Tibial artery (tissue), 4 donors: ENCODE data around the gene STIMATE.

Experiments used
- DNase-seq, 2 donors: peaks; one replicate each; pipeline ENCODE4 v3.0.0-alpha.2; 2019
- H3K27ac ChIP-seq, 2 donors: fragments of 200-600 bp; sonication (generic) in 1 of 2; 1 replicate in 1 of 2; 2 replicates in 1 of 2; pipeline ENCODE4 v1.5.1; 2018 to 2019; ENCODE audit warnings: mild to moderate bottlenecking in 1 of 2
- H3K27me3 ChIP-seq, 2 donors: fragments of 200-600 bp; sonication (generic) in 1 of 2; one replicate each; pipeline versions ENCODE4 v1.5.1 to v1.6.0; 2016 to 2019
- H3K36me3 ChIP-seq, 3 donors: fragments of 200-600 bp; sonication (generic) in 2 of 3; one replicate each; pipeline ENCODE4 v1.5.1; 2016 to 2019; ENCODE audit warnings: mild to moderate bottlenecking in 2 of 3
- H3K4me1 ChIP-seq, 4 donors: fragments of 200-600 bp; sonication (generic) in 2 of 4; 1 replicate in 3 of 4; 2 replicates in 1 of 4; pipeline ENCODE4 v1.5.1; 2016 to 2019
- H3K4me3 ChIP-seq, 2 donors: fragments of 200-600 bp; sonication (generic) in 1 of 2; 1 replicate in 1 of 2; 2 replicates in 1 of 2; pipeline ENCODE4 v1.5.1; 2018 to 2019; ENCODE audit warnings: mild to moderate bottlenecking in 2 of 2
- H3K9me3 ChIP-seq, 3 donors: fragments of 200-600 bp; sonication (generic) in 1 of 3; one replicate each; pipeline ENCODE4 v1.5.1; 2016 to 2019
- intact Hi-C: fragments of 100-400 bp; cut with DNase I; formaldehyde crosslinking; loops from one replicate; pipeline ENCODE4 v1.15.0; 2023; ENCODE audit warnings: low total_unique reads
- TF ChIP-seq, protein P1 (sequence below), 2 experiments: fragments of 200-600 bp in 1 of 2; fragments of 450-650 bp in 1 of 2; IDR thresholded peaks; one replicate each; pipeline ENCODE4 v1.5.1; 2017 to 2019; ENCODE audit warnings: antibody characterized with exemption in 2 of 2, mild to moderate bottlenecking in 1 of 2, moderate library complexity in 1 of 2

The STIMATE gene

DNA sequence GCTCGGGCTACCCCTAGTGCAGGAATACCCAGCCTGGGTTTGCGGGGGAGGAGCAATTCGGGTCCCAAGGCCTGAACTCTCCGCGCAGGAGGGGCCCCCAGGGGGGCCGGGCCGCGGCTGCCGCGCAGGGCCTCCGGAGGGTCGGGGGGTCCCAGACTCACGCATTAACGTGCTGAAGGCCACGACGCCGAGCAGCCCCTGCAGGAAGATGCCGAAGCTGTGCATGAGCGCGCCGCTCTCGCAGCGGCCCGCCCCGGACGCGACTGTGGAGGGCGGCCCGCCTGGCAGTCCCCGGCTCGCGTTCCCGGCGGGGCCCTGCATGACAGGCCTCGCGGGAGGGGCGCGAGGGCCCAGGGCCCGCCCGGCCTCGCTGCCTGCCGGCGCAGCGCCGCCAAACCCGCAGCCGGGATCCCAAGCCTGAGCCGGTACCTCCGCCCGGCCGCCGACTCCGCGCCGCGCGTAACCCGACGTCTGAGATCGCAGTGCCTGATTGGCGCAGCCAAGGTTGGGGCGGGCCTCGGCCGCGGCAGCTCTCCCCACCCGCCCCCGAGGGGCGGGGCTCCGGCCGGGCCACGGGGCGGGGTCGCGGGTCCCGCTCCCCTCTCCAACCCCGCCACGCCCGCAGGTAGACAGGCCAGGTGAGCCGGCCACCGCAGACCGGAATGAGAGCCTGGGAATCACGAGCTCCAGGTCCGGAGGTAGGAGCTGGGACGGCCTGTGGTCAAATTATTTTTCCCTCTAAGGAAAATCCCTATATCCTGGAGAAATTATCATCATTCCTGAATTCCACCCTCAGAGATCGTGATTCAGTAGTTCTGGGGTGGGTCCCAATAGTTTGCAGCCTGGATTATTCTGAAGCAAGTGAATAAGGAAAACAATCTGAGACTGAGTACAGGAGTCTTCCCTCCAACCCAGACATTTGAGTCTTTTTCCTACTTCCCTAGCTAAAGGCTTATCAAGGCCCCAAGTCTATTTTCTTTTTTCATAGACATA lies at the start of gene STIMATE:
STIMATE (minus strand) TSS at position 419 of the 993 bp plus-strand sequence; CDS start at position 321, 98 bp downstream.
- no peaks in the 10 kb centered on the region for H3K27me3 ChIP-seq
- H3K9me3 ChIP-seq, result no peaks in the 10 kb centered on the region
- DNase-seq, result peak; percentile 88 to 94
- TF ChIP-seq, protein P1, sequence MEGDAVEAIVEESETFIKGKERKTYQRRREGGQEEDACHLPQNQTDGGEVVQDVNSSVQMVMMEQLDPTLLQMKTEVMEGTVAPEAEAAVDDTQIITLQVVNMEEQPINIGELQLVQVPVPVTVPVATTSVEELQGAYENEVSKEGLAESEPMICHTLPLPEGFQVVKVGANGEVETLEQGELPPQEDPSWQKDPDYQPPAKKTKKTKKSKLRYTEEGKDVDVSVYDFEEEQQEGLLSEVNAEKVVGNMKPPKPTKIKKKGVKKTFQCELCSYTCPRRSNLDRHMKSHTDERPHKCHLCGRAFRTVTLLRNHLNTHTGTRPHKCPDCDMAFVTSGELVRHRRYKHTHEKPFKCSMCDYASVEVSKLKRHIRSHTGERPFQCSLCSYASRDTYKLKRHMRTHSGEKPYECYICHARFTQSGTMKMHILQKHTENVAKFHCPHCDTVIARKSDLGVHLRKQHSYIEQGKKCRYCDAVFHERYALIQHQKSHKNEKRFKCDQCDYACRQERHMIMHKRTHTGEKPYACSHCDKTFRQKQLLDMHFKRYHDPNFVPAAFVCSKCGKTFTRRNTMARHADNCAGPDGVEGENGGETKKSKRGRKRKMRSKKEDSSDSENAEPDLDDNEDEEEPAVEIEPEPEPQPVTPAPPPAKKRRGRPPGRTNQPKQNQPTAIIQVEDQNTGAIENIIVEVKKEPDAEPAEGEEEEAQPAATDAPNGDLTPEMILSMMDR (IDR thresholded peaks at IDR 0.05), result peak in 1 of 2 experiments; percentile 13
- H3K4me3 ChIP-seq, result peak within 1 kb of the TSS; percentile 83 to 91
- intact Hi-C loops, result no loop called here
- H3K36me3 ChIP-seq, result peaks cover 0 to 7% (median 0%) of the 10 kb centered on the region in 3 donors
- peak within 1 kb of the TSS; percentile 85 to 89 for H3K27ac ChIP-seq
- peaks cover 0 to 47% (median 42%) of the 10 kb centered on the region in 4 donors for H3K4me1 ChIP-seq

DNA sequence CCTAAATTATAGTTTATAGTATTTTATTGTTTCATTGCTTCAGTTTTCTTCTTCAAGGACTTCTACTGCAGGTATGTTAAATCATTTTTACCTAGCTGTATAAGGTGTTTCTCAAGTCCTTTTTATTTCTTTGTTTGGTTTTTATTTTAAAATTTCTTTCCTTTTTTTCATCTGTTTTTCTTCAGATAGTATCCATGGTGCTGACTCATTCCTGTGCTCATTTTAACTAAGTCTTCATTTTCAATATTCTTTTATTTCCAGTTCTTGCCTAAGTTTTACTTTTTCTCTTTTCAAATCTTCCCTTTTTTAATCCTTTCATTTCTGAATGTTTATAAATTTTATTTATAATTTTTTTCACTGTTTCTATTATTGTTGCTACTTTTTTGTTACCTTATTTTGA lies 42.3 kb upstream of the STIMATE start:
- no peak overlapping the region for H3K4me3 ChIP-seq
- no peak for DNase-seq
- peaks cover 0 to 14% (median 0%) of the 10 kb centered on the region in 3 donors for H3K36me3 ChIP-seq
- intact Hi-C loops, result loop anchor here (5.0 to 10.0 kb wide), 2 partner anchors 133 to 165 kb away; partner anchors contain the start of genes ITIH1 and NEK4
- no peaks in the 10 kb centered on the region for H3K9me3 ChIP-seq
- no peak overlapping the region for H3K27ac ChIP-seq
- TF ChIP-seq, protein P1 (IDR thresholded peaks at IDR 0.05), result no peak
- H3K27me3 ChIP-seq, result no peaks in the 10 kb centered on the region
- H3K4me1 ChIP-seq, result no peaks in the 10 kb centered on the region

DNA sequence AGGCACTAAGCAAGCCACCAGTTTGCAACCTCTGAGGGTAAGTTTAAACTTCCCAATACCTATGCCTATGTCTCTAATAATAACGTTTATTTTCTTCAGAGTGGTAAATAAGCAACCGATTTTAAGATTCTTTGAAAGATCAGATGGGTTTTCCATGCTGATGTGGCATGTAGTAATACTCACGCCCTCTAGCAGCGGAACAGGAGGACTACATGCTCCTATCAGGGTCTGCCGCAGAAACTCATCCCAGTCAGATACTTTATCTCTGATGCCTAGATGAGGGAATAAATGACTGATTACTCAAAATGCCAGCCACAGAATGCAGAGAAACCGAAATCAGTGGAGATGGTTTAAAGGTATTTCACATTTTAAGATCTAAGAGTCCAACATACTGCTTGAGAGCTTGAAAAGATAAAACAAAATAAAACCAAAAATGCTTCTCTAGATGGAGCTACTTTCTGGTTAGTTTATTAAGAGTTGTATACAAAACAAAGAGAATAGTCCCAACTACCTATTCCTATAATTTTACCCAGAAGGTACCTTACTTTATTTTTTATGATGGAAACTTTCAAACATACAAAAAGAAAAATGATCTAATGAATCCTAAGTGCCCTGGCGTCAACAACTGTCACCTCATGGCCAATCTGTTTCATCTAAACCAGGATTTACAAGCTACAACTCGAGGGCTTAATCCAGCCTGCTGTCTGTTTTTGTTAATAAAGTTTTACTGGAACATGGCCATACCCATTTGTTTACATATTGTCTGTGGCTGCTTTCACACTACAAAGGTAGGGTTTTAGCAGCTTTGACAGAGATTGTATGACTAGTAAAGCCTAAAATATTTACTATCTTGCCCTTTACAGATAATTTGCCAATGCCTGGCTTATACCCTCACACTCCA lies 37.5 kb upstream of the STIMATE start:
- intact Hi-C loops, result loop anchor here (5.0 to 10.0 kb wide), 4 partner anchors 83 to 193 kb away; partner anchors contain the start of genes ITIH1 and NEK4
- Histone ChIP-seq H3K27ac (no peak overlapping the region), H3K27me3 (no peaks in the 10 kb centered on the region), H3K36me3 (peaks cover 0 to 2% (median 0%) of the 10 kb centered on the region in 3 donors), H3K4me1 (no peaks in the 10 kb centered on the region), H3K9me3 (no peaks in the 10 kb centered on the region), H3K4me3 (no peak overlapping the region)
- TF ChIP-seq, protein P1 (IDR thresholded peaks at IDR 0.05), result peak; percentile 82 to 83
- peak in 1 of 2 donors; percentile 58 for DNase-seq

DNA sequence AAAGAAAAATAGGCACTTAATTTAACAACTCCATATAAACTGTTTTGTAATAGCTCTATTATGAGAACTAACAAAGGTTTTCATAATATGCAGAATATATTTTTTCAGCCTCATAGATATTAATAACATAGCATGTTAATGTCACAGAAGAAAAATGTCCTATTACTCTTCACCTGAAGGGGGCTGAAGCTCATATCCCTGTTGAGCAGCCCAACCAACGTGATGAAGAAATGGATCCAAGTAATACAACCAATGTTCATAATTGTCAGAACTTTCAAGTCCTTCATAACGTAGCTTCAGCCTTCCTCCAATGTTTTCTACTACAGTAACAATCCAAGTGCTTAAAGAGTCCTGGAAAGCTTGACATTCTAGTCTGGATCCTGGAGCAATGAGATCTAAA lies 34.5 kb upstream of the STIMATE start:
- Histone ChIP-seq H3K36me3 (peaks cover 0 to 17% (median 0%) of the 10 kb centered on the region in 3 donors), H3K4me1 (no peaks in the 10 kb centered on the region), H3K27ac (no peak overlapping the region), H3K9me3 (no peaks in the 10 kb centered on the region), H3K27me3 (no peaks in the 10 kb centered on the region), H3K4me3 (no peak overlapping the region)
- TF ChIP-seq, protein P1 (IDR thresholded peaks at IDR 0.05), result no peak
- DNase-seq, result no peak
- intact Hi-C loops, result loop anchor here (5.0 to 10.0 kb wide), 3 partner anchors 80 to 190 kb away; partner anchors contain the start of genes ITIH1 and NEK4

DNA sequence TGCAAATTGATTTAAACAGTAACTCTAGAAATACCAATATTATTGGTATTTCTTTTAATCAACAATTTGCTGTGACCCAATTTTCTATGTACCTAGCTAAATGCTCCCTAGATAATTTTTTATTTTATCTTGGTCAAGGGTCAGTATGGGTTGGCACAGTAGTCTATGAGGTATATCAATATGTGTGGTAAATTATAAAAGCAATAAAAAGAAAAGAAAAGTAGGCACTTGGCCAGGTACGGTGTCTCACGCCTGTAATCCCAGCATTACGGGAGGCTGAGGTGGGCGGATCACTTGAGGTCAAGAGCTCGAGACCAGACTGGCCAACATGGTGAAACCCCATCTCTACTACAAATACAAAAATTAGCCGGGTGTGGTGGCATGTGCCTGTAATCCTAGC lies 34.0 kb upstream of the STIMATE start:
- intact Hi-C loops, result loop anchor here (5.0 to 10.0 kb wide), 3 partner anchors 79 to 189 kb away; partner anchors contain the start of genes ITIH1 and NEK4
- H3K4me1 ChIP-seq, result no peaks in the 10 kb centered on the region
- DNase-seq, result no peak
- TF ChIP-seq, protein P1 (IDR thresholded peaks at IDR 0.05), result no peak
- no peaks in the 10 kb centered on the region for H3K9me3 ChIP-seq
- H3K27ac ChIP-seq, result no peak overlapping the region
- H3K36me3 ChIP-seq, result peaks cover 0 to 17% (median 0%) of the 10 kb centered on the region in 3 donors
- no peak overlapping the region for H3K4me3 ChIP-seq
- H3K27me3 ChIP-seq, result no peaks in the 10 kb centered on the region
